ENCODE data around the gene EPS8.

GRCh38 chr12:15650399-15651128 is 138.6 kb downstream of the EPS8 start:
- TF ChIP-seq CTCF (conservative IDR thresholded peaks at IDR 0.05) (no peak), ZFX (IDR thresholded peaks at IDR 0.05) (no peak)

Measured in C4-2B (cell line).